Activated CD4-positive, alpha-beta T cell treated with anti-CD3 and anti-CD28 coated beads, Interleukin-2, Interleukin-4, amounts not matched to agents 100 ng/mL and 50 ng/mL, durations not matched to agents 16 hours and 8 hours (primary cell): ENCODE measurements around the gene SMYD3.
A peak's percentile ranks its signal among the peaks of the same experiment; 100 is the strongest.
"Not testable (repeated sequence)": the region's sequence is repeated elsewhere in the genome, so short reads cannot be mapped to it uniquely, and the experiment has no call there.

ENCODE experiments used
- DNase-seq: peaks from one replicate; pipeline ENCODE4 v3.0.0-alpha.2; 2020; ENCODE audit warnings: low spot score

Gene SMYD3

GRCh38 chr1:246029616-246030015 is 477.5 kb downstream of the SMYD3 start:
- DNase-seq: no peak

DNA sequence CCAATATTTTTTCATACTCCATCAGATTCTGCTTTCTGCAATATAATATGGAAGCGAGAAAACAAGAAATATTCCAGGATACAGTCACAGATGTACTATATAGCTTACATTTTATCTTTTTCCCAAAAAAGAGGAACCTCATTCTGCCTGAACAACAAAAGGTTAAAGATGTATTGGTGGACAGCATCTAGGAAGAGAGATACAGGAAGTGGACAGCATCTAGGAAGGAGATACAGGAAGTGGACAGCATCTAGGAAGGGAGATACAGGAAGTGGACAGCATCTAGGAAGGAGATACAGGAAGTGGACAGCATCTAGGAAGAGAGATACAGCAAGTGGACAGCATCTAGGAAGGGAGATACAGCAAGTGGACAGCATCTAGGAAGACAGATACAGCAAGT is 483.0 kb downstream of the SMYD3 start:
- DNase-seq: not testable (repeated sequence)

- DNase-seq: peak; percentile 17
Measured at GRCh38 chr1:246020211-246020954, 486.7 kb downstream of the SMYD3 start.

DNA sequence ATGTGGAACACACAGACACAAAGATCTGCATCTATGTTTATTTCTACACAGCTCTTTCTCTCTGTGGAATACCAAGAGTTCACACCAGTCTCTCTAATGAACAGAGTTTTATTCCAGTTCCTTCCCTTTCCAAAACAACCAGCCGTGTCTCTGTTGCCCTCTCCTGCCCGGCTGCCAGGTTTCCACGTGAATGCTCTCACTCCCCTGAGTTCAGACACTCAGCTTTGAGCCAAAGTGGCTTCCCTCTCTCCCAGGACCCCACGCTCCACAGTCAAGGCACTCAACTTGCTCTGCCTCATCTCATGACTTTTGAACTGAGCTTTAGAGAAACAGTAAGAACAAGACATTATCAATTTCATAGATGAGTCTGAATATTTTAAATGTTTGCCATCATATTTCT is 488.9 kb downstream of the SMYD3 start:
- DNase-seq: no peak

GRCh38 chr1:246012341-246012740 is 494.7 kb downstream of the SMYD3 start:
- DNase-seq: peak; percentile 28

DNA sequence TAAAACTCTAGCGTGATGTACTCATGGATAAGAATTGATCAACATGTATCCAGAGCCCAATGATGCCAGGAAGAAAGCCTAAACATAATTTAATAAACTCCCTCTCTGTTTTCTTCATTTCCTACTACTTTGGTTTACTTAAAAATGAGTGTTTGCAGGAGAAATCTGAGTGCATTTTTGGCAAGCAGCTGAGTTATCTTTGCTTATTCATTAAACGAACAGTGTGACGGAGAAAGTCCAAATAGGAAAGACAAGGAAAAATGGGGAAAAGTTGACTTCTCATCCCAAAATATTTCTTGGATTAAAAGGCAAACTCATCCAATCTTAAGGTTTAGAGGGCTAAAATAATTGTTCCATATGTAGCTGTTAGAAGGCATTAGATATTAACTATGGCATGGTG is 496.7 kb downstream of the SMYD3 start:
- DNase-seq: no peak

- no peak for DNase-seq
Measured at GRCh38 chr1:246008363-246008831, 498.7 kb downstream of the SMYD3 start.

DNA sequence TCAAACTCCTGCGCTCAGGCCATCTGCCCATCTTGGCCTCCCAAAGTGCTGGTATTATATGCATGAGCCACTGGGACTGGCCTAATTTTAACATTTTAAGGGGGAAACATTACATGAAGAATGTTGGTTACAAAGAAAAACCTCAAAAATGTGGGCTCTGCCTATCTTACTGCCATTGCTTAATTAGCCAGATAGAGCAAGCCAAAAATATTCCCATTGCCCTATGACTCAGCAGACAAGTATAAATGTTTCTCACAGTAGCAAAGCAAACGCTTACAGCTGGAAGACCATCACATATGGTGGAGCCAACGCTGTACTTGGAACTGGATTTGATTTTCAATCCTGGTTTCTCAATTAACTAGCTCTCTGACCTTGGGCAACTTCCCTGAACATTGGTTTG is 502.0 kb downstream of the SMYD3 start:
- DNase-seq: no peak

- DNase-seq: no peak
Measured at GRCh38 chr1:246004301-246004700, 502.8 kb downstream of the SMYD3 start.

DNA sequence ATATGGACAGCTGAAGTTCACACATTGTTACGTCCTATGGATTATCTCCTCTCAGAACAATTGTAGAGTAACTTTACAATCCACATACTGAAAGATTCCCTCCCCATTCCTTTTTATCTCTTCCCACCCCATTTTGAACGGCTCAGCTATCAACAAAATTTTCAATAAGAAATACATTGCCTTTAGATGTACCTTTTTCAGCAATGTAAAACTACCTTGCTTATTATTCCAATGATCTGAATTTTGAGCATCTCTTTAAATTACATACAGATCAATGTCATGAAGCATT is 503.7 kb downstream of the SMYD3 start:
- DNase-seq: no peak

- DNase-seq: peak; percentile 73
Measured at GRCh38 chr1:246002725-246003441, 504.2 kb downstream of the SMYD3 start.

GRCh38 chr1:246001837-246002230 is 505.2 kb downstream of the SMYD3 start:
- DNase-seq: no peak

- no peak for DNase-seq
Measured at GRCh38 chr1:246001142-246001836, 505.8 kb downstream of the SMYD3 start.

DNA sequence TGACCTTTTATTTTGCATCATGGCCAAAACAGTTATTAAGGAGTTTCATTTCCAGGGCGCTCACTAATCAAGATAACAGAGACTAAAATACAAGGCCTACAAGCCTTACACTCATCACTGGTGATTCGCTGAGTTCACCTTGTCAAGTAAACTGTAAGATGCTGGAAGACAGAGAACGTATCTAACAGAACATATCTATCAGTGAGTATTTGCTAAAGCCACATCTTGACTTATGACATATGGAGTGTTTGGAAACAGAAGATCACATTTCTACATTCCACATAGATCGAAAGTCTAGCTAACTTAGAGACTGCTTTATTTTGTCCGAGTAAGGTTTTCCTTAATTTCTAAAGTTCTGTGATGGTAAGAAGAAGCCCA is 506.5 kb downstream of the SMYD3 start:
- DNase-seq: no peak

GRCh38 chr1:245999697-246000637 is 507.1 kb downstream of the SMYD3 start:
- no peak for DNase-seq

DNA sequence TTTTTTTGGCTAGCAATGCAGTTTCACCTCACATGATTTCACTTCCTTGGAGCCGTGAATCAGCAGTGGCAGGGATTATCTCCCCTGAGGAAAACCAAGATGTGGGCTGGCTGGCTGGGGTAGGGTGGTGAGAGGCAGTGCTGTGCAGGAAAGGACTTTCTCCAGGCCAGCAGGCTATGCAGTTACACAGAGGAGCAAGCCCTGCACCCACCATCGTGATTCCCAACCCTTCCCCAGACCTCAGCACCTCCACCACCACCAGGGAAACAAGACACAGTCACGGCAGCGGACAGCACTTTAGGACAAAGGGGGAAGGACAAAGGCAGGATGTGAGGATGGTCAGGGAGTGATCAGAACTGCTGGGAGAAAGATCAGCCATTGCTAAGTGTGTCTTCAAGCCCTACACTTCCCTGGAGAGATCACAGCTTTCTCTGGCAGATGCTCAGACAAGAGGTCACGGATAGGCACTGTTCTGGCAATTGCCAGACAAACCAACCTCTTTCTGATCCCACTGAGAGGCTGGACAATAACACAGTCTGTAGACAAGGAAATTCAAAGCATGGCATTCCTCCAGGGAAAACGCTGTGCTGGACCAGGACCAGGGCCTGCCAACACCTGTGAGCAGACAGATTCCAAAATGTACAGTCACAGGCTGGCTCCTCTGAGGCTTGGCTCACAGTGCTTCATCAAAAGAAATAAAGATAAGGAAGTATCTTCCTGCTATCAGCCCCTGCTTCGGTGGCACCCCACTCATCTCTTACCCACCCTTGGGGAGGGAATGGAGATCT is 509.4 kb downstream of the SMYD3 start:
- no peak for DNase-seq

DNA sequence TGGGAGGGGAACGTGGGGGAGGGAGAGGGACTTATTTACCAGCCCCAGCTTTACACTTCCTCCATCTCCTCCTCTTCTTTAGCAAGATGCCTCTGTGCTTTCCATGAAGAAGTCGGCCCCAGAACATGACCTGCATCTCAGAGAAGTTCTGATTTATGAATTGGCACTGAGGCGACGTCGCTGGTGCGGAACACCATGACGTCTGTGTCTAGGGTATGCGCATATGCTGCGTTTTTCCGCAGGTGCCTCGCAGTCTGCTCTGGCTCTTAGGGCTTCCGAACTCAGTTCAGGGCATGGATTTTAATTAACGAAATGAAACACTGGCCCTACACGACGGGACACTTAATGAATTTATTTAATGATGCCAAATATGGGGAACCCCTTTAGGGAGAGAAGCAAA is 510.3 kb downstream of the SMYD3 start:
- no peak for DNase-seq

- no peak for DNase-seq
Measured at GRCh38 chr1:245995474-245995873, 511.6 kb downstream of the SMYD3 start.

DNA sequence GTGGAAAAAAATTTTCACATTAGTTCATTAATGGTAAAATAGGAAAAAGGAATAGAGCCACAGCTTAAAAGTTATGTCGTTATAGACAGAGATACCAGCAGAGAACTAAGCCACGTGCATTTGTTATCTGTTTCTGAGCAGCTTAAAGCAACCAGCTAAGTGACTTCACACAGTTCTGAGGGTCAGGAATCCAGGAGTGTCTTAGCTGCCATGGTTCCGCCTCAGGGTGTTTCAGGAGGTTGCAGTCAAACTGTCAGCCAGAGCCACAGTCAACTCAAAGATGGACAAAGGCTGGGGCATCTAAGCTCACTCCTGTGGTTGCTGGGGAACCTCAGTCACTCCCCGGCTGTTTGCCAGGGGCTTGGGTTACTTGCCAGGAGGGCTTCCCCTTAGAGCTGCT is 515.8 kb downstream of the SMYD3 start:
- no peak for DNase-seq

- DNase-seq: no peak
Measured at GRCh38 chr1:245990315-245991022, 516.6 kb downstream of the SMYD3 start.
